NCI-H510A treated with DMSO at 0.1 percent for 48 hours (cell line): ENCODE measurements around the gene ZC3H12D.
"Not testable (repeated sequence)": the region's sequence is repeated elsewhere in the genome, so short reads cannot be mapped to it uniquely, and the experiment has no call there.

ENCODE experiments used
- DNase-seq: peaks from one replicate; lab custom pipeline; 2025; lab: John Stamatoyannopoulos, UW

ZC3H12D gene

DNA sequence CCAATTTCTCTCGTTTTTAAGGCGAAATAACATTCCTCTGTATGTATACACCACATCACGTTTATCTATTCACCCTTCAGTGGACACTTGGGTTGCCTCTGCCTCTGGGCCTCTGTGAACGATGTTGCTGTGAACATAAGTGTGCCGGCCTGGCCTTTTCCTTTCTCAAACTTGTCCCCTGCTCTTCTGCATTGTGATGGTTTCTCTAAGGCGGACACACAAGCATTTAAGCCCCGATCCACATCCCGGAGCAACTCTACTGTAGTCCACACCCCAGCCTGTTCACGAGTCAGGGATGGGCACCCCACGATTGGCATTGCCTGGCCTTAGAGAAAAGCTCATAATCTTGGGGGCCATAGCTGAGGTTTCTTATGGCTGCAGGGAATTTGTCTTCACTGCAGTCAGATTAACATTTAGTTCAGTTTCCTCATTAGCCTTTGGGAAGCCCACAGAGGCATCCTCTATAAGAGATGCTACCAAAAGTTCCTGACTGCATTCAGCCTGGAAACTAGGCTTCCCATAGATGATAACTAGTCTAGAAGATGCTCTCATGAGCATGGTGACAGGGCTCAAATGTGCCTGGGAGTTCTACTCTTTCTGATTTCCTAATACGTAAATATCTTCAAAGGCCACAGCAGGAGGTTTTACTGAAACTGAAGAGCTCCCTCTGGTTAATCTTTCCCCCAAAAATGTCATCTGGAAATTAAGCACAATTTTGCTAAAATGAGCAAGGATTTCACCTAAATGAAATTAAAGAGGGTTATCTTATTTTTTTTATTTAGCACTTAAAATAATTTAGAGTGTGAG, 762 bp downstream of the ZC3H12D start:
- no peak for DNase-seq

DNA sequence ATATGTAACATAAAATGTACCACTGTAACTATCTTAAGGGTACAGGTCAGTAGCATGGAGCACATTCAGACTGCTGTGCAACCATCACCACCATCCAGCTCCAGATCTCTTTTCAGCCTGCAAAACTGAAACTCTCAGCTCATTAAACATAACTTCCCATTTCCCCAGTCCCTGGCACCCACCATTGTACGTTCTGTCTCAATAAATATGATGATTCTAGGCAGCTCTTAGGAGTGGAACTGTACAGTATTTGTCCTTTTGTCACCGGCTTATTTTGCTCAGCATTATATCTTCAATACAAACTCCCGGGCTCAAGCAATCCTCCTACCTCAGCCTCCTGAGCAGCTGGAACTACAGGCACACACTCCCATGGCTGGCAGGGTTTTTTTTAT, 1.5 kb downstream of the ZC3H12D start:
- DNase-seq, result no peak

DNA sequence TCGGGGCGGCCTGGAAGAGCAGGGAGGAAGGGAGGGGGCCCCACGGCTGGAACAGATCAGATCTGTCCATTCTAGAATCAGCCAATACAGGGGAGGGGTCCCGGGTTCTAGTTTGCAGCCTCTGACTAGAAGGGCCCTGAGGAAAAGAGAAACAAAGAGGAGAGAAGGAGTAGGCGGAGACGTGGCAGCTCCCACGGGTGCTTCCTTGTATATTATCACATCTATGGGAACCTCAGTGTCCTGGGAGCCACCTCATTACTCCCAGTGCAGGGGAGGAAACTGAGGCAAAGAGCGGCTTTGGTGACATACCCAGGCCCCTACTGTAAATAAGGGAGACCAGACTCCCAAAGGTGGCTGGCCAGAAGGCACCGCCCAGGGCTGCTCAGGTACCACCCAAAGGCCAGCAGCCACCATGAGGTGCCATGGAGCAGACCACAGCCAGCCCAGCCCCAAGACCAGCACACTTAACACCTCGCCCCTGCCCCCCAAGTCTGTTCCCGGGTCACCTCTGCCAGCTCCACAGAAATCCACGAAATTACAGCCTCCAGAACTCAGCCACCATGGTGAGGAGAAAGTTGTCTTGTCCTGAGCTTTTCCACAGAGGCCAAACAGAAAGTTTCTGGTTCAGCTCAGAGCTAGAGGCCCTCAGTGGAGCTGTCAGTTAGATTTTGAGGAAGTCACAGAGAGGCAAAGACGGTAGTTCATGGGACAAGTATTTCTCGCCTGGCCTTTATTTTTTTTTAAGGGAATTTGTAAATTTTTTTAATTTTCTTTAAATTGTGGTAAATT, 2.1 kb downstream of the ZC3H12D start:
- no peak for DNase-seq

DNA sequence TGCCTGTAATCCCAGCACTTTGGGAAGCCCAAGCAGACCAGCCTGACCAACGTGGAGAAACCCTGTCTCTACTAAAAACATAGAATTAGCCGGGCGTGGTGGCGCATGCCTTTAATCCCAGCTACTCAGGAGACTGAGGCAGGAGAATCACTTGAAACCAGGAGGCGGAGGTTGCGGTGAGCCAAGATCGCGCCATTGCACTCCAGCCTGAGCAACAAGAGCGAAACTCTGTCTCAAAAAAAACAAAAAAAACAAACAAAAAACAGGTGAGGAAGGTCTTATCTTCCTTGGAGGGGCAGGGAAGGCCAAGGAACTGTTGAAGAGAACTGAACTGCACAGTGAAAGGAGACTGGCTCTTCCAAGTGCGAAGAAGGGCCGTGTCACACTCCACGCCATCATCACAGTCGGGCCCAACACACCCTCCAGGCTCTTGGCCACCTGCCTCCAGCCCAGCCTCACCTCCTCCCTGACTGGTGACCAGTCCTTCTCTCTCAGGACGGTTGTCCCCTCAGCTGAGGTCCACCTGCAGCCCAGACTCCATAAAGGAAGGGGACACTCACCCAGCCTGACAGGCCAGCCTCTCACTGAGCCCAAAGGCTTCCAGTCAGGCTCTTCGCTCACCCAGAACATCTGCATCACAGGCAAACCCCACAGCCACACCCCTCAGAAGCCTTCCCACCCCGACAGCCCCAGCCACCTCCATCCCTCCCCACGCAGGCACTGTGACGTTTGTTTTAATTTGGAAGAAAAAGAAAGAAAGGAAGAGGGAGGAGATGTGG, 4.1 kb downstream of the ZC3H12D start:
- DNase-seq, result no peak

- DNase-seq, result no peak
These were observed 6.0 kb downstream of the ZC3H12D start for GRCh38 chr6:149478631-149479314.

- no peak for DNase-seq
These were observed 7.3 kb downstream of the ZC3H12D start for GRCh38 chr6:149477544-149477943.

DNA sequence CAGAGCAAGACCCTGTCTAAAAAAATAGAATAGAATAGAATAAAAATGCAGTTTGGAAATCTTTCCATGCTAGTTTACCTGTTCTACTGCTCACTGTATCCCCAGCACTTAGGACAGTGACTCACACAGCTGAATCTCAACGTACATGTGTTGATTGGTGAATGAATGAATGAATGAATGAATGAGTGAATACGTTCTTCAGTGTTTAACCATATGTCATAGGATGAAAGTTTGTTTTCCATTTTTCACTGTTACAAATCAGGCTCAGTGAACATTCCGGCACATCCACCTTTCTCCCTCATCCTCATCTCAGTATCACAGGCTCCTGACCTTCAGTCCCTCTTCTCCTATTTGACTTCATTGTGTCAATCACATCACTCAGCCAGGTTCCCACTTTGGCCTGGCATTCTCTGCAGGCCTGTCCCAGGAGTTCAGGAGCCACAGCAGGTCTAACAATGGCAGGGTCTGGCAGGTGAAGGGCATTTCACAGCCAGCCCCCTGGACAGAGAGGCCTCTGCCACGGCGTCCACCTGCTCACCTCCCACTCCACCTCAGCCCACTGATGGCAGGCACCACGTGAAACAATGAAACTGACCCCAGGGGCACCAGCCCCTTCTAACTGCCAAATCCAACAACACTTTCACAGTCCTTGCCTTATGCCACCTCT, 7.9 kb downstream of the ZC3H12D start:
- DNase-seq, result no peak

GRCh38 chr6:149474108-149474935, 10.5 kb downstream of the ZC3H12D start:
- no peak for DNase-seq

DNA sequence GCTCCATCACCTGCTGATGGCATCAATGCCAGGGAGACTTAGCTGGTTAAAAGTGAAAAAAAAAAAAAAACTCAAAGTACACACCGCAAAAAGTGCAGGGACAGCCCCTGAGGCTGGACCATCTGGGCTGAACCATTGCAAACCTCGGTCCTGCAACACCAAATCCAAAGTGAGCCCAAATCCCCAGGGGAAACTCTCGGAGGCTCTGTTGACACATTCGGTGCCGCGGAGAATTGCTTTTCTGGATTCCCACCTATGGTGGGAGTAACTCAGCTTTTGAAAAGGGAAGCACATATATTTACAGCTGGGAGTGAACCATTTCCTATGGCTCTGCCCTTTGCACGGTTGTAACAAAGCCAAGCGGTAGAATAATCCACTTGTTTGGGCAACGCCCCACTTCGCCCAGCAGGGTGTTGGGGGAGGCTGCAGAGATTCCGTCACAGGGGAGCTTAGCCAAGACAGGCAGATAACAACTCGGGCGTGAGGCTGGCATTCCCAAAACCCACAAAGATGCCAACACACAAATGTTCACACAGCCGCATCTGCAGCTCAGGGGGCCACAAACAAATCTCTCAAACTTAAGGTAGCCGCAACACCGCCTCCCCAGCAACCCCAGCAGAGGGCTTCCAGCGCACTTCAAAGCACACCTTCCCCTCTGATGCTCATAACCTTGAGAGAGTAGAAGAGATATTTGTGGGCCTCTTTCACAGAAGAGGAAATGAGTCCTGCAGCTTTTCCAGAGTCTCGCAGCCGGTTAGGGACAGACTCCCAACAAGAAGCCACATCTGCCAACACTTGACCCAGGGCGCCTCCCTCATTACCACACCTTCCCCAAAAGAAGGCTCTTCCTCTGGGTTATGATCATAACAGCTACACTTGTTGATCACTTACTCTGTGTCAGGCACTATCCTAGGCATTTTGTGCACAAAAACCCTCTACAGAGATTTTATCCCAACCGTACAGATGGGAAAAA, 11.4 kb downstream of the ZC3H12D start:
- DNase-seq, result no peak

DNA sequence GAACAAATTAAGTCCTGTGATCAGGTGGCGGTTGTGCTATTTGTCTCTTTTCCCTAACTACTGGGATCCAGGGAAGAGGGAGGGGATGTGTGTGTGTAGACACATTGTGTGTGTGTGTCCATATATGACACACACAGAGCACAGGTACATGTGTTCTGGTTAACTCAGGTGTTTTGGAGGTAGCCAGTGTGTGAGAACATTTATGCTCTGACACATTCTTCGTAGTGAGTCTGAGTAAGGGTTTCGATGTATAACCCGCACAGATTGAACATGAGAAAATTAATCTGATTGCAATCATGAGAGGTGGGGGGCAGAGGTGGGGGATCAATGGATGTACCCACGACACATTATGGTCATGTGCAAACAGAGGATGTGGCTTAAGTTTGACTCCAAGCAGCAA, 12.6 kb downstream of the ZC3H12D start:
- no peak for DNase-seq

DNA sequence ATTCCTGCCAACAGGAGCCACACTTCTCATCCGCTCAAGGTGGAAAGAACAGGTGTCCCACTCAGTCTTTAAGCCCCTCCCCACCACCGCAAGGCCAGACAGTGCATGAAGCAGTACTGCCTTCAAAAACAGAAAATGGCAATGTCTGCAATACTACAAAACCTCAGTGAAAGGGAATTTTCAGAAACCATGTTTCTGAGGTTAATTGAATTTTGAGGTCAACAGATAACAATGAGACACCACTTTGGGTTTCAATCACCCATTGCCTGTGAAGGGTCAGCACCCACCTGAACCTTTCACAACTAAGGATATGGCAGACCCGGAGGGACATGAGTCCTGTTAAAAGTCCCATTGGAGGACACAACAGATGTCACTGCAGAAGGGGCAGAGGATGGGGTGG, 13.0 kb downstream of the ZC3H12D start:
- DNase-seq, result no peak

DNA sequence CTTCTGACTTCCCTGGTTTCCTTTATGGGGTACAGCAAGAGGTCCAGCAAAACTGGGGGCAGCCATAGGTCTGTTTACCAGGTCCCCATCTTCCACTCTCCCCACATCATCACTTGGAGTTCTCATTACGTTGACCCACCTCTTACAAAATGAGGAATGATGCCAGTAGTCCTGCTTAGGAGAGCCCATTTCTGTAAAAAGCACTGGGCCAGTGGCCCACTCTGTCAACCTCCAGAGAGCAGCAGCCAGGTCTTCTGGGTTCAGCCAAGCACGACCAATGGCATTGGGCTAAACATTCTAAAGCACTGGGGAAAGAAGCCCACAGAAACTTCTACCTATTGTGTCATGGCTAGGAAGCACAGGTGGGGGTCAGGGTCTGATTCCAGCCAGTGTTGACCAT, 13.9 kb downstream of the ZC3H12D start:
- DNase-seq, result no peak

DNA sequence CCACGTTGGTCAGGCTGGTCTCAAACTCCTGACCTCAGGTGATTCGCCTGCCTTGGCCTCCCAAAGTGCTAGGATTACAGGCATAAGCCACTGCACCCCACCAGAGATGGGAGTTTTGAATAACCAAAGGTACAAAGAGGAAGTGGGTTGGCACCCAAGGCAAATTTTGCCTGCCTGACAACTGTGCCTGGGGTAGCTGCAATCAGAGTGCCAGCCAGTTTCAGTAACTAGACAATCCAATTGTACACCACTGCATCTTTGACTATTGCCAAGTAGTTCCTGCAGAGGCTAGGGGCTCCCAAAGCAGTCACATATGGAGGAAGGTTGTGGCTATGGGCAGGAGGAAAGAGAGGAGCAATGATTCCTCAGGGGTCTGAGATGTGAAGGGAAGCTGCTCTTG, 16.6 kb downstream of the ZC3H12D start:
- DNase-seq, result no peak

DNA sequence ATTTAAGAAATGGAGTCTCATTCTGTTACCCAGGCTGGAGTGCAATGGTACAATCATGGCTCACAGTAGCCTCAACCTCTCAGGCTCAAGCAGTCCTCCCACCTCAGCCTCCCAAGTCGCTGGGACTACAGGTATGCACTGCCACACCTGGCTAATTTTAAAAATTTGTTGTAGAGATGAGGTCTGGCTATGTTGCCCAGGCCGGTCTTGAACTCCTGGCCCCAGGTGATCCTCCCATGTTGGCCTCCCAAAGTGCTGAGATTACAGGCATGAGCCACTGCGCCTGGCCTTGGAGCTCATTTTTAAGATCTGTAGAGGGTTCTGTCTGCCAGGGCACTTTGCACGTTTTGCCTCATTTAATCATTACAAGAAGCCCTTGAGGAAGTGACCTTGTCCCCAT, 17.5 kb downstream of the ZC3H12D start:
- no peak for DNase-seq

GRCh38 chr6:149464411-149464810, 20.4 kb downstream of the ZC3H12D start:
- DNase-seq, result no peak

DNA sequence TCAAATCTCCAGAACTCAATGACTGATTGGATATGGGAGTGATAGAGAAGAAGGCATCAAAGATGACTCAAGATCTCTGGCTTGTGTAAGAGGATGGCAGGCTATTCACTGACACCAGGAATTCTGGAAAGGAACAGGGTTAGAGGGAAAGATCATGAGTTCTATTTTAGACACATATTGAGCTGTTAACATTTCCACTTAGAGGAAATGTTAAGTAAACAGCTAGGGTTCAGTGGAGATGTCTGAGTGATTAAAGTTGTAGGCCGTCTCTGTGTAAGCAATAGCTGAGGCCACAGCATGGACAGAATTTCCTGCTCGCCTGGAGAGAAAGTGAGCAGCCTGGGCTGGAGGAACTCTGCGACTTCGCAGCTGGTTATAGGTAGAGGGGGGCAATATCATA, 21.0 kb downstream of the ZC3H12D start:
- no peak for DNase-seq

DNA sequence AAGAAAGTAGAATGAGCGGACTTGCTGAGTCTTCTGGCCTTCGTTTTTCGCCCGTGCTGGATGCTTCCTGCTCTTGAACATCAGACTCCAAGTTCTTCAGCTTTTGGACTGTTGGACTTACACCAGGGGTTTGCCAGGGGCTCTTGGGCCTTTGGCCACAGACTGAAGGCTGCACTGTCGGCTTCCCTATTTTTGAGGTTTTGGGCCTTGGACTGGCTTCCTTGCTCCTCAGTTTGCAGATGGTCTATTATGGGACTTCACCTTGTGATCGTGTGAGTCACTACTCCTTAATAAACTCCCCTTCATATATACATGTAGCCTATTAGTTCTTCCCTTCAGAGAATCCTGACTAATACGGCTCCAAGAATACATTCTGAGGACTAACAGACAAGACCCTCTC, 22.1 kb downstream of the ZC3H12D start:
- DNase-seq, result not testable (repeated sequence)

GRCh38 chr6:149461670-149462069, 23.1 kb downstream of the ZC3H12D start:
- peak; percentile 17 for DNase-seq

GRCh38 chr6:149460249-149460648, 24.6 kb downstream of the ZC3H12D start:
- not testable (repeated sequence) for DNase-seq
